Globus pallidus (tissue), 1 donor: Measurements from ENCODE around the gene TSPY1.
"Not testable (repeated sequence)": the region's sequence is repeated elsewhere in the genome, so short reads cannot be mapped to it uniquely, and the experiment has no call there.

ENCODE experiments used
- DNase-seq: peaks from one replicate; pipeline ENCODE4 v3.0.0-alpha.2; 2015; ENCODE audit warnings: low spot score

Gene TSPY1

GRCh38 chrY:9466655-9467054 lies at the start of gene TSPY1:
Gene TSPY1 (plus strand): TSS chrY:9466955. CDS start chrY:9467001, 46 bp downstream.
- DNase-seq = not testable (repeated sequence)

GRCh38 chrY:9486967-9487366 lies 20.2 kb downstream of the TSPY1 start, which contains the start of gene TSPY9:
Gene TSPY9 (plus strand): TSS chrY:9487267. CDS start chrY:9487313, 46 bp downstream.
- DNase-seq = not testable (repeated sequence)

GRCh38 chrY:9504396-9504795 lies 37.6 kb downstream of the TSPY1 start:
- not testable (repeated sequence) for DNase-seq

GRCh38 chrY:9516287-9516686 lies 49.5 kb downstream of the TSPY1 start:
- not testable (repeated sequence) for DNase-seq
